HG03097 (cell line): Measurements from ENCODE around the gene HEXB.
A peak's percentile ranks its signal among the peaks of the same experiment; 100 is the strongest.

Source experiments
- ATAC-seq: cut with Tn5 transposase; IDR thresholded peaks from one replicate; pipeline ENCODE4 v1.9.1; 2021; ENCODE audit not compliant: unreplicated experiment, low FRiP score

HEXB gene

GRCh38 chr5:74684900-74685851 is at the start of gene HEXB:
HEXB (plus strand) TSS chr5:74685233; CDS start chr5:74685261, 28 bp downstream.
- ATAC-seq = peak; percentile 84

GRCh38 chr5:74636149-74636548 is 48.9 kb upstream of the HEXB start:
- no peak for ATAC-seq

GRCh38 chr5:74636552-74636951 is 48.5 kb upstream of the HEXB start:
- no peak for ATAC-seq

- no peak for ATAC-seq
These were observed 46.5 kb upstream of the HEXB start for GRCh38 chr5:74638544-74638969.

GRCh38 chr5:74638970-74639806 is 45.8 kb upstream of the HEXB start:
- no peak for ATAC-seq

GRCh38 chr5:74639807-74640449 is 45.1 kb upstream of the HEXB start:
- peak; percentile 12 for ATAC-seq

GRCh38 chr5:74640450-74640953 is 44.5 kb upstream of the HEXB start, which contains the start of gene ENC1:
ENC1 (minus strand) TSS chr5:74640728; CDS start chr5:74636485, 4,243 bp downstream.
- ATAC-seq = peak; percentile 56

GRCh38 chr5:74640954-74641734 is 43.9 kb upstream of the HEXB start:
- peak; percentile 18 for ATAC-seq

GRCh38 chr5:74641735-74642542 is 43.1 kb upstream of the HEXB start:
- ATAC-seq = no peak

GRCh38 chr5:74642543-74642863 is 42.5 kb upstream of the HEXB start:
- no peak for ATAC-seq

- ATAC-seq = no peak
These were observed 41.9 kb upstream of the HEXB start for GRCh38 chr5:74643111-74643562.

GRCh38 chr5:74647096-74647495 is 37.9 kb upstream of the HEXB start:
- no peak for ATAC-seq

GRCh38 chr5:74648835-74649293 is 36.2 kb upstream of the HEXB start:
- no peak for ATAC-seq

- ATAC-seq = no peak
These were observed 35.5 kb upstream of the HEXB start for GRCh38 chr5:74649421-74649973.

- no peak for ATAC-seq
These were observed 33.3 kb upstream of the HEXB start for GRCh38 chr5:74651710-74652109.

- no peak for ATAC-seq
These were observed 32.5 kb upstream of the HEXB start for GRCh38 chr5:74652576-74652975.

GRCh38 chr5:74653991-74654390 is 31.0 kb upstream of the HEXB start:
- ATAC-seq = no peak

- ATAC-seq = no peak
These were observed 29.8 kb upstream of the HEXB start for GRCh38 chr5:74655206-74655605.

- ATAC-seq = no peak
These were observed 29.3 kb upstream of the HEXB start for GRCh38 chr5:74655716-74656115.
